Measurements from ENCODE around the gene MLIP. TPM values are rescaled to one million over a fixed set of nuclear protein-coding genes. Genes with fewer than 3 reads are reported as not detected.
"Not testable (repeated sequence)": the region's sequence is repeated elsewhere in the genome, so short reads cannot be mapped to it uniquely, and the experiment has no call there.

MLIP gene
- total and polyA plus RNA-seq, 4 donors, result 0.92 to 28.6 (median 7.5) TPM

DNA sequence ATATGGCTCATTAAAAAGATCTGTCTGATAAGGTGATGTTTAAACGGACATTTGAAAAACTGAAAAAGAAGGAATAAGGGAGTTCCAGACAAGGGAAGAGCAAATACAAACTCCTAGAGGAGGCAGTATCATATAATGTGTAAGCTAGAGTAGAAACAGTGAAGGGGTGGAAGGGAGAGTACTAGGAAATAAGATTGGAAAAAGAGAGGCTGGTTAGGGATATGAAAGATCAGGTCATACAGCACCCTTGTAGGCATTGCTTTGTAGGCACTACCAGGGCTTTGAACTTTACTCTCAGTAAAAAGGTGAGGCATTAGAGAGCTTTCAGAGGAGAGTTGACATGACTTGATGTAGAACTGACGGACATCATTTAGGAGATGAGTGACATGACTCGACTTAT, 85.7 kb downstream of the MLIP start:
- H3K36me3 ChIP-seq (ENCODE audit: control insufficient read depth, insufficient read depth, low read length), result no peaks in the 10 kb centered on the region
- H3K4me1 ChIP-seq (ENCODE audit: control insufficient read depth, insufficient read depth, low read length), result no peaks in the 10 kb centered on the region
- H3K27ac ChIP-seq (ENCODE audit: low read depth, low read length), result no peak overlapping the region
- 100% methylated on average over 1 of the region's 3 CpGs for WGBS (ENCODE audit: insufficient coverage)
- H3K4me3 ChIP-seq (ENCODE audit: low read depth, low read length), result no peak overlapping the region
- H3K9me3 ChIP-seq (ENCODE audit: control insufficient read depth, insufficient read depth, low read length), result no peaks in the 10 kb centered on the region
- no peak for DNase-seq (ENCODE audit: low read depth in 4 of 6, low spot score in 6 of 6)
- no peaks in the 10 kb centered on the region for H3K27me3 ChIP-seq (ENCODE audit: control insufficient read depth, insufficient read depth, low read length)

DNA sequence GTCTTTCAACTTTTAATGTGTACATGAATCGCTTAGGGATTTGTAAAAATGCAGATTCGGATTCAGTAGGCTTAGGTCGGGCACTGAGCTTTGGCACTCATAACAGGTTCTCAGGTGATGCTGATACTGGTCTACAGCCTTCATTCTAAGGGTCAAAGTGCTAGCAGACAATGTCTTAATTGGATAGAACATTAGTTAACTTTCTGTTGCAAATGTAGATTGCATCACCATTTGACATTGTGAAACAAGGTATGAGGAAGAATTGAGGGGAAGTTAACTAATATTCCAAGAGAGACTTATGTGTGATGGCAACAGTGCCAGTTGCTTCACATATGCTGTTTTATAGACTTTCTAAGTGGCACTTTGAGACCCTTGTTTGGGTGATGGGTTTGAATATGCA, 86.9 kb downstream of the MLIP start:
- WGBS (ENCODE audit: insufficient coverage), result 89% methylated on average over 3 of the region's 3 CpGs

DNA sequence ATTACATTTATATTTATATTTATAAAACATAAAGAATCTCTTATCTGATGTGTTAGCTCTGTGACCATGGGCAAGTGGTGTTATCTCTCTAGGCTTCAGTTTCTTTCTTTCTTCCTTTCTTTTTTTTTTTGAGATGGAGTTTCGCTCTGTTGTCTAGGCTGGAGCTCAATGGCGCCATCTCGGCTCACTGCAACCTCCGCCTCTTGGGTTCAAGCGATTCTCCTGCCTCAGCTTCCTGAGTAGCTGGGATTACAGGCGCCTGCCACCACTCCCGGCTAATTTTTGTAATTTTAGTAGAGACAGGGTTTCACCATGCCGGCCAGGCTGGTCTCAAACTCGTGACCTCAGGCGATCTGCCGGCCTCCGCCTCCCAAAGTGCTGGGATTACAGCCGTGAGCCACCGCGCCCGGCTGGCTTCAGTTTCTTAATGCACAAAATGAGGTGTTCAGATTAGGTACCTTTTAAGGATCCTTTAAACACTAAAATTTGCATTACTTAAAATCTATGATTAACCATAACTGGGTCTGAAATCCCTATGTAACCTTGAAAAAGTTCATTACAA, 92.3 kb downstream of the MLIP start:
- DNase-seq (ENCODE audit: low read depth in 4 of 6, low spot score in 6 of 6); H3K4me1 ChIP-seq (ENCODE audit: control insufficient read depth, insufficient read depth, low read length); H3K36me3 ChIP-seq (ENCODE audit: control insufficient read depth, insufficient read depth, low read length); H3K27ac ChIP-seq (ENCODE audit: low read depth, low read length); H3K4me3 ChIP-seq (ENCODE audit: low read depth, low read length); H3K27me3 ChIP-seq (ENCODE audit: control insufficient read depth, insufficient read depth, low read length); H3K9me3 ChIP-seq (ENCODE audit: control insufficient read depth, insufficient read depth, low read length): not testable (repeated sequence)
- WGBS (ENCODE audit: insufficient coverage), result 96% methylated on average over 11 of the region's 16 CpGs

More for the DNA sequence above, 86.9 kb downstream of the MLIP start:
- Histone ChIP-seq H3K27ac (ENCODE audit: low read depth, low read length) (no peak overlapping the region), H3K4me3 (ENCODE audit: low read depth, low read length) (no peak overlapping the region), H3K27me3 (ENCODE audit: control insufficient read depth, insufficient read depth, low read length) (no peaks in the 10 kb centered on the region), H3K36me3 (ENCODE audit: control insufficient read depth, insufficient read depth, low read length) (no peaks in the 10 kb centered on the region), H3K4me1 (ENCODE audit: control insufficient read depth, insufficient read depth, low read length) (no peaks in the 10 kb centered on the region), H3K9me3 (ENCODE audit: control insufficient read depth, insufficient read depth, low read length) (no peaks in the 10 kb centered on the region)
- no peak for DNase-seq (ENCODE audit: low read depth in 4 of 6, low spot score in 6 of 6)

DNA sequence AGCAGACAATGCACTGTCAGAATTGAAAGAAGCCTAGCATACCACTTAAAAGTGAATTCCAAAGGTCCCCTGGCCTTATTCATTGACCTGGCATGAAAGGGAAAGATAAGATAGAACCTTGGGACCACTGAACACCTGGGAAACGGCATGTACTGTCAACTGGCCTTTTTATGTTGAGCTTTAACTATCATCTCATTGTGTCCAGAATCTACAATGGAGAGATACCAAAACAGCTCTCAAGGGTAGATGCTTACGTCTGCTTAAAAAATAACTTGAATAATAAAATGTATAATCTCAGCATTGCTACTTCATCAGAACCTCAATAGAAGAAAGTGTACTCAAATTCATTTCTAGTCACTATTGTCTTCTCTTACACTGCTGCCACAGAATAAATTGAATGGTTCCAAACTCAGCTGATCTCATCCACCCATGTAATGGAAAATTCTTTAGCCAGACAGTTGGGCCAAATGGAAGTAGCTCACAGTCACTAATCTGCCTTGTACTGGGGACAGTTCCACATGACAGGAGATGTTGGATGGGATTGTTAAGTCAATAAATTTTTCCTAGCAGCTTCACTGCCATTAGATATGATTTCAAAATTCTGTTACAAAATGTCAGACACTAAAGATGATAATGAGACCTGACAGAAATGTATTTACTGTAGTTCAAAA, 93.8 kb downstream of the MLIP start:
- WGBS (ENCODE audit: insufficient coverage), result no CpG with 5 or more reads among the region's 2 CpGs
- Histone ChIP-seq H3K27me3 (ENCODE audit: control insufficient read depth, insufficient read depth, low read length) (no peaks in the 10 kb centered on the region), H3K27ac (ENCODE audit: low read depth, low read length) (no peak overlapping the region)

DNA sequence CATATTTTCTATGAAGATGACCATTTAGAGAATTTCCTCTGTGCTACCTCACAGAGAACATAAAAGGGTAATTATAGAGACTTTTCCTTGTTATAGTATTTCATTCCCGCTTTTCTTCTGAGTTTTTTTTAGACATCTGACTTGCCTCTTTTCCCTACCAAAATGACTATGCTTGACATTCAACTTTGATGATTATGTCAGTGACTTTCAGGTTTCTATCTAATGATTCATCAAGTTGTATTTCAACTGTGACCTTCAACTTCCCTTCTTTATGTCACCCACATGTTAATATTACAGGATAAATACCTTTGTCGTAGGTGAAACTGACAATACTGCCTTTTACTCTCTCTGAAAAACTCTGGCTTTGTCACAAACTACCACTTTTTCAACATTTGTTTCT, 95.3 kb downstream of the MLIP start:
- no peaks in the 10 kb centered on the region for H3K27me3 ChIP-seq (ENCODE audit: control insufficient read depth, insufficient read depth, low read length)
- H3K36me3 ChIP-seq (ENCODE audit: control insufficient read depth, insufficient read depth, low read length), result no peaks in the 10 kb centered on the region
- no peaks in the 10 kb centered on the region for H3K4me1 ChIP-seq (ENCODE audit: control insufficient read depth, insufficient read depth, low read length)
- H3K4me3 ChIP-seq (ENCODE audit: low read depth, low read length), result no peak overlapping the region
- no peak overlapping the region for H3K27ac ChIP-seq (ENCODE audit: low read depth, low read length)
- no peaks in the 10 kb centered on the region for H3K9me3 ChIP-seq (ENCODE audit: control insufficient read depth, insufficient read depth, low read length)
- DNase-seq (ENCODE audit: low read depth in 4 of 6, low spot score in 6 of 6), result no peak
- 83% methylated on average over 1 of the region's 2 CpGs for WGBS (ENCODE audit: insufficient coverage)

More for the DNA sequence above, 93.8 kb downstream of the MLIP start:
- Histone ChIP-seq H3K4me3 (ENCODE audit: low read depth, low read length) (no peak overlapping the region), H3K36me3 (ENCODE audit: control insufficient read depth, insufficient read depth, low read length) (no peaks in the 10 kb centered on the region), H3K4me1 (ENCODE audit: control insufficient read depth, insufficient read depth, low read length) (no peaks in the 10 kb centered on the region), H3K9me3 (ENCODE audit: control insufficient read depth, insufficient read depth, low read length) (no peaks in the 10 kb centered on the region)
- DNase-seq (ENCODE audit: low read depth in 4 of 6, low spot score in 6 of 6), result peak in 2 of 6 donors; percentile 5 to 54

DNA sequence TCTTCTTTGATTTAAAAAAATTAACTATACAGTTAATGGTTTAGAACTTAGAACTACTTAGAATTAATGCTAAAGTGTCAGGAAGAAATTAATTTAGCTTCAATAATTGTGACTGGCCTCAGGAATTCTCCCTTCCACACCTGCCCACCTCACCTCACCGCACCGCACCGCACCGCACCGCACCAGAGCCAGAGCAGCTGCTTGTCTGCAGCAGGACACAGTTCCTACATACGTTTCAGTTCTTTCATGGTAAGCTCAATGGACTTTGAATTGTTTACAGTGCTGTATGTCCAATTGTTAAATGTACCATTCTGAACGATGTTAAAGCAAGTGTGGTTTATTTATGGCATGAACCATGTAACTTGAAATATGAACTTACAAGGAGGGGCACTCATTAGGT, 98.7 kb downstream of the MLIP start:
- H3K27ac ChIP-seq (ENCODE audit: low read depth, low read length); DNase-seq (ENCODE audit: low read depth in 4 of 6, low spot score in 6 of 6); H3K4me1 ChIP-seq (ENCODE audit: control insufficient read depth, insufficient read depth, low read length); H3K4me3 ChIP-seq (ENCODE audit: low read depth, low read length); H3K9me3 ChIP-seq (ENCODE audit: control insufficient read depth, insufficient read depth, low read length); H3K27me3 ChIP-seq (ENCODE audit: control insufficient read depth, insufficient read depth, low read length); H3K36me3 ChIP-seq (ENCODE audit: control insufficient read depth, insufficient read depth, low read length): not testable (repeated sequence)
- no CpG with 5 or more reads among the region's 7 CpGs for WGBS (ENCODE audit: insufficient coverage)

DNA sequence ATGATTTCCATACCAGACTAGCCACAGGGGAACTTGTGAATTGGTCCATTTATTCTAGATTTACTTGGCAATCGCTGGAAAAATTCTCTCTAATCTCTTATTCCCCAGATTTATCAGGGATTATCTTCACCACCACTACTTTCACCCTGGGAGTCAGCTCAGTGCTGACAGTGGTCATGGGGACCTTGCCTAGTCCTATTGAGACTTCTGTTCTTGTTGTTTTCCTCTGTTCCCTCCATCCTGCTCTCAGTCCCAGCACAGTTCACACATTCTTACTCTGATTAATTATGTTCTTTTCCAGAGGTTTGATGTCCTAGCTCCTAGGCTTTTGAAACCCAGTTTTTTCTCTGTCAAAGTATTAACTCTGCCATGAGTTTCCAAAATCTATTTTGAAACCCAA, 103.0 kb downstream of the MLIP start:
- Histone ChIP-seq H3K36me3 (ENCODE audit: control insufficient read depth, insufficient read depth, low read length) (no peaks in the 10 kb centered on the region), H3K4me1 (ENCODE audit: control insufficient read depth, insufficient read depth, low read length) (no peaks in the 10 kb centered on the region), H3K27ac (ENCODE audit: low read depth, low read length) (no peak overlapping the region), H3K9me3 (ENCODE audit: control insufficient read depth, insufficient read depth, low read length) (no peaks in the 10 kb centered on the region), H3K4me3 (ENCODE audit: low read depth, low read length) (no peak overlapping the region), H3K27me3 (ENCODE audit: control insufficient read depth, insufficient read depth, low read length) (no peaks in the 10 kb centered on the region)
- DNase-seq (ENCODE audit: low read depth in 4 of 6, low spot score in 6 of 6), result no peak
- 89% methylated on average over 1 of the region's 1 CpG for WGBS (ENCODE audit: insufficient coverage)

DNA sequence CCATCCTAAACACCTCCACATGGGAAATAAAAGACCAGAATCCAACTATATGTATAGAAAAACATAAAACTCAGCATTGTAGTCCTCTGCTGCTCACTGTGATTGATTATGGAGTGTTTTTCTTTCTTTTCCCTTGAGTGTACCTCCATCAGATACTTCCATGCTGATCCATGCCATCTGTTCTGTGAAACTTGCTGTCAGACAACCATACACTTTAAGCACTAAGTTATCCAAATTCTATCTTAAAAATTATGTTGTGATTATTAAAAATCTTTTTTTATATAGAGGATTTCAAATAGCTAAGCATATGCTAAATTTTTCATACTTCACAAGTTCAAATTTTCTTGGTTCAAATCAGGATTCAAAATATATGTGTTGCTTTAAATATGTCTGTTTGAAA, 105.1 kb downstream of the MLIP start:
- H3K36me3 ChIP-seq (ENCODE audit: control insufficient read depth, insufficient read depth, low read length), result no peaks in the 10 kb centered on the region
- H3K27ac ChIP-seq (ENCODE audit: low read depth, low read length), result no peak overlapping the region
- no peak overlapping the region for H3K4me3 ChIP-seq (ENCODE audit: low read depth, low read length)
- H3K4me1 ChIP-seq (ENCODE audit: control insufficient read depth, insufficient read depth, low read length), result no peaks in the 10 kb centered on the region
- peak in 1 of 6 donors; percentile 60 for DNase-seq (ENCODE audit: low read depth in 4 of 6, low spot score in 6 of 6)
- H3K27me3 ChIP-seq (ENCODE audit: control insufficient read depth, insufficient read depth, low read length), result no peaks in the 10 kb centered on the region
- H3K9me3 ChIP-seq (ENCODE audit: control insufficient read depth, insufficient read depth, low read length), result no peaks in the 10 kb centered on the region

DNA sequence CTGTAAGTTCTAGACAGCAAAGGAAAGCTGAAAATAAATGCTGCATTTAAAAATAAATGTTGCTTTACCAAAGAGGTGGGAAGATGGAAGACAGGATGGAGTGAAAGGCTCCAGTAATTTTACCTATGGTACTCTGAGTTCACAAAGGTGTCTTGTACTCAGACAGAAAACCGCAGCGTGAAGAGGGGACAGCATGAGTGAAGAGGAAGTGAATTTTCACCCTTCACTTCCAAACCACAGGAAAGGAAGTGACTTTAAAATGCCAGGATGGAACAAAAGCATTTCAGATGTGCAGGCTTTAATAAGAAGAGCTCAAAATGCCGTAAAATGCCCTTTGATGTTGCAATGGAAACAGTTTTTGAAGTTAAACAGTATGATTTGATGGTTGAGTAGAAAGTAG, 105.8 kb downstream of the MLIP start:
- Histone ChIP-seq H3K27ac (ENCODE audit: low read depth, low read length) (no peak overlapping the region), H3K36me3 (ENCODE audit: control insufficient read depth, insufficient read depth, low read length) (no peaks in the 10 kb centered on the region), H3K4me1 (ENCODE audit: control insufficient read depth, insufficient read depth, low read length) (no peaks in the 10 kb centered on the region), H3K27me3 (ENCODE audit: control insufficient read depth, insufficient read depth, low read length) (no peaks in the 10 kb centered on the region), H3K9me3 (ENCODE audit: control insufficient read depth, insufficient read depth, low read length) (no peaks in the 10 kb centered on the region), H3K4me3 (ENCODE audit: low read depth, low read length) (no peak overlapping the region)
- no peak for DNase-seq (ENCODE audit: low read depth in 4 of 6, low spot score in 6 of 6)
- WGBS (ENCODE audit: insufficient coverage), result 0% methylated on average over 1 of the region's 3 CpGs

DNA sequence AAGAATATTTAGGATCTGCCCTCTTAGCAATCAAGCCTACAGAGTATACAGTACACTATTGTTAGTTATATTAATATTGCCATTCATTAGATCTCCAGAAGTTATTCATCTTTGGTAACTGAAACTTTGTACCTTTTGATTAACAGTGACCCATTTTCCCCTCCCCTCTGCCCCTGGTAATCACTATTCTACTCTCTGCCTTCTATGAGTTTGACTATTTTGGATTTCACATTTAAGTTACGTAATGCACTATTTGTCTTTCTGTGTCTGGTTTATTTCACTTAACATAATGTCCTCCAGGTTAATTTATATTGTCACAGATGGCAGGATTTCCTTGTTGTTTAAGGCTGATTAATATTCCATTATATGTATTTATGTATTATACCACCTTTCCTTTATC, 111.0 kb downstream of the MLIP start:
- no CpG with 5 or more reads among the region's 1 CpG for WGBS (ENCODE audit: insufficient coverage)
- no peak for DNase-seq (ENCODE audit: low read depth in 4 of 6, low spot score in 6 of 6)
- no peaks in the 10 kb centered on the region for H3K4me1 ChIP-seq (ENCODE audit: control insufficient read depth, insufficient read depth, low read length)
- H3K27me3 ChIP-seq (ENCODE audit: control insufficient read depth, insufficient read depth, low read length), result no peaks in the 10 kb centered on the region
- peaks cover 3% of the 10 kb centered on the region for H3K9me3 ChIP-seq (ENCODE audit: control insufficient read depth, insufficient read depth, low read length)
- no peak overlapping the region for H3K27ac ChIP-seq (ENCODE audit: low read depth, low read length)
- H3K36me3 ChIP-seq (ENCODE audit: control insufficient read depth, insufficient read depth, low read length), result no peaks in the 10 kb centered on the region
- H3K4me3 ChIP-seq (ENCODE audit: low read depth, low read length), result no peak overlapping the region
